GM13977 (cell line): ENCODE measurements around the gene AKAP13.

Source experiments
- DNase-seq: peaks from one replicate; pipeline ENCODE4 v3.0.0; 2012; ENCODE audit warnings: low spot score
- CTCF ChIP-seq: IDR thresholded peaks from 2 replicates; pipeline ENCODE4 v1.5.1; 2012; ENCODE audit warnings: mild to moderate bottlenecking, control low read depth; ENCODE audit not compliant: insufficient read depth; ENCODE audit errors: extremely low read depth, missing control alignments
- in situ Hi-C: fragments of 300-500 bp; cut with MboI; formaldehyde crosslinking; loops from one replicate; pipeline ENCODE4 v1.12.0; 2022; ENCODE audit warnings: low sequenced_read_pairs, low pct_unique_long_range_greater_than_20kb, mixed read lengths, inconsistent platforms; ENCODE audit not compliant: unreplicated experiment

AKAP13 gene

GRCh38 chr15:85630311-85630710 is 249.9 kb downstream of the AKAP13 start:
- in situ Hi-C loops, result no loop called here
- TF ChIP-seq CTCF, result no peak
- DNase-seq, result no peak

- no peak for TF ChIP-seq CTCF
- DNase-seq, result no peak
- in situ Hi-C loops, result no loop called here
These were observed 250.6 kb downstream of the AKAP13 start for GRCh38 chr15:85631018-85631417.

- in situ Hi-C loops, result no loop called here
- no peak for TF ChIP-seq CTCF
- DNase-seq, result no peak
These were observed 251.6 kb downstream of the AKAP13 start for GRCh38 chr15:85632014-85632413.

GRCh38 chr15:85633859-85634258 is 253.5 kb downstream of the AKAP13 start:
- TF ChIP-seq CTCF, result no peak
- DNase-seq, result no peak
- in situ Hi-C loops, result no loop called here

GRCh38 chr15:85636351-85636750 is 255.9 kb downstream of the AKAP13 start:
- in situ Hi-C loops, result no loop called here
- no peak for DNase-seq
- no peak for TF ChIP-seq CTCF

- in situ Hi-C loops, result no loop called here
- DNase-seq, result peak; percentile 34
- no peak for TF ChIP-seq CTCF
These were observed 259.5 kb downstream of the AKAP13 start for GRCh38 chr15:85639752-85640381.
